DMS153 (cell line): ENCODE measurements around the gene B4GALNT3.

Experiments
- DNase-seq: peaks from one replicate; lab custom pipeline; 2025; lab: John Stamatoyannopoulos, UW

B4GALNT3 gene

DNA sequence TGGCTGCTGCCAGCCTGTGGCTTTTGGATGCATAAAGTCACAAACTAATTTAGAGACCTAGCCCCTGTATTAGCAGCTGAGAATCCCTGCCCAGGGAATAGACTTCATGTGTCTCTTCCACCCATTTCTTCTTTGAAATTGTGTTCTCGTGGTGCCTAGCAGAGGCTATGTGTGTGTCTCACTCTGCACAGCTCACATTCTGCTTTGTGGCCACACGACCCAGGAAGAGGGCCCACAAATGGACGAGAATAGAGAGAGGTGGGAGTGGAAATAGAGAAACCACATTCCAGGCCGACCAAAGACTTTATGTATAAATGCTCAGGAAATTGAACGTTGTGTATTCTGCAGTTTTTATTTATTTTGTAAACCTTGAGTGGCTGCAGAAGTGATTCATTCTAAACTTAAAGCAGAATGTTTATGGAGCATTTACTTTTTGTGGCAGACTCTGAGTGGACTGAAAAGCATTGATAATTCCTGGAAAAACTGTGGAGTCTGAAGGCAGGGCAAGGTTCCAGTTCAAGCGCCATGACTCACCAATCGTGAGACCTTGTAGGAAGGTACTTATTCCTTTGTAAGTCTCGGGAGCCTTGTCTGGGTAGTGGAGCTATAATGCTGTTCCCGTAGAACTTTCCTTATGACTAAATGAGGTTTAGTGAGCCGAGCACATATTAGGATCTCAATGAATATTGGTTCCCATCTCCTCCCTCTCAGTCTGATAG lies 9.1 kb downstream of the B4GALNT3 start:
- DNase-seq, result no peak

DNA sequence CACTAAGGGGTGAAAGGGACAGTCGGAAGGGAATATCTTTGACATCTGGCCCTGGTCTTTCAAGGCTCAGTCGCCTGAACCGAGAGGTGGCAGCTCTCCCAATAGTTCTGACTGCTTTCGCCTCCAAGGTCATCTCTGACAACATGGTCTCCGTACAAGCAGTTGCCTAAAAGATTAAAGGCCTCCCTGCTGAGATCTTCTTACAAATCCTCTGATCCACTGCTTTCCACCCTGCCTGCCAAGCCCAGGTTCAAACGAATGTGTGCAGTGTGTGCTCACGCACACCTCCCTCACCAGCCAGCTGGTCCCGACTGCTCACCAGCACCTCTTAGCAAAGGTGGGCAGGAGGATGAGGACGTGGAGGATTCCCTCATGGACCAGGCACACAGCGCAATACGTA lies 10.4 kb downstream of the B4GALNT3 start:
- DNase-seq, result no peak

DNA sequence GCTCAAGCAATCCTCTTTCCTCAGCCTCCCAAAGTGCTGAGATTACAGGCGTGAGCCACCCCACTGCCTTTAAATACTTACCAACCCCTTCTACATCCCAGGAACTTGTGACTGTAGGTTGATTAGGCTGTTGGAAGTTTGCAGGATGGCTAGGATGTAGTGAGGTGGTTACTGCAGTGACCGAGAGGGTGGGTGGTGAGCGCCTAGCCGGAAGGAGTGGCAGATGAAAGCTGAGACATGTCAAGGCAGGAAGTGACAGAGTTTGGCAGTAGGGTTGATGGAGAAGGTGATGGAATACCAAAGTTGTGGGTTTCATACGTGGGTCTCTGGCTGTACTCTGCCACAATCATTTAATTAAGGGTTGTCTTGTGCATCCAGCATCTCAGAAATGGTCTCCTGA lies 13.5 kb downstream of the B4GALNT3 start:
- no peak for DNase-seq

DNA sequence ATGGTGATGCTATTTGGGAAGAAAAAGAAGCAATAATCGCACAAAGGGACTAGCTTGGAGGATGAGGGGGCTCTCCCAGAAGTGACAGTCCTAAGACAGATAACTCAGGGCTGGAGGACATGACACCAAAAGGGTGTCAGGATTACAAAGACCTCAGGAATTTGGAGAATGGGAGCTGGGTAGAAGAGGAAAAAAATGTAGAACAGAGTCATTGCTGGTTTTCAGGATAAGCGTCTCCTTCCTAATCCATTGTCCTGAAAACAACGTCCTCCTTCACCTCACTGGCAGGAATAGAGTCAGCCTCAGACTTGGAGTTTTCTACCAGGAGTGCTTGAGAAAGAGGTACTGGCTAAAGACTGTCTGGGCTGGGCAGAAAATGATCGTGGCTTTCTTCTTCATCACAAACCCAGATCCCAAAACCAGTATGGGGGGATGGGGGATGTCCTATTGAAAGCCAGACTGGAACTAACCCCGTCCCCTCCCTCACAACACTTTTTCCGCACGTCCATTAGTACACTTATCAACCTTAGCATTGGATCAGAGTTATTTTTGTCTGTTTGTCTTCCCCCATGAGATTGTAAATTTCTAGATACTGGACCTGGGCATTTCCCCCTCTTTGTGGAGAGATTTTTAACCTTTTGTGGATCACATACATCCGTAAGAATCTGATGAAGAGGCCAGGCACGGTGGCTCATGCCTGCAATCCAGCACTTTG lies 14.3 kb downstream of the B4GALNT3 start:
- no peak for DNase-seq

DNA sequence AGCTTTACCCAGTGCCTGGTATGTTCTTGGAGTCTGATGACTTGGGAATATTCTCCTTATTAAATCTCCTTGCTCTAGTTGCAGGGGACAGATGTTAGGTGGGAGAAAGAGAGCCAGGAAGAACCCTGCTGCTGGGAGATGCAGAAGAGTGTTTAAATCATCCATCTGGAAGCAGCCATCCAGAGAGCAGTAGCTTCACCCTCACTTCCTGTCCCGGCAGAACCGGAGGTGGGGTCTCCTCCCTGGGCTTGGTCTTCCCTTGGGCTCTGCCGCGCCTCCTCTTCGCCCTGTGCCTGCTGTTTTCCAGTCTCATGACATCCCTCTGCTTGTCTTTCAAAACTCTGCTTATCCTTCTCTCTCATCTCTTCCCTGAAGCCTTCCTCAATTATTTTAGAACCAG lies 15.5 kb downstream of the B4GALNT3 start:
- DNase-seq, result no peak

DNA sequence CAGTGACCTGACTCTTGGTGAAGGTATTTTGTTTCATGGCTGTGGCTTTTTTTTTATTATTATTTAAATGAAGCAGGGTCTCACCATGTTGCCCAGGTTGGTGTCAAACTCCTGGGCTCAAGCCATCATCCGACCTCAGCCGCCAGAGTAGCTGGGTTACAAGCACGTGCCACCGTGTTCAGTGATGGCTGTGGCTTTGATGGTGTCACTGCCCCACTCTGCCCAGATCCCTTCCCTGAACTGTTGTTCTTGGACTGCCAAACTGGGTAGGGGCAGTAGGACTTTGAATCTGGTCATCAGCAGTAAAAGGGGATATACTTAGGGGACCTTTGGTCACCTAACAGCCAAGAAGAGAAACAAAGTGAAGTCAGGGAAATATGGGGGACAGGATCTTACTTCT lies 19.4 kb downstream of the B4GALNT3 start:
- no peak for DNase-seq

DNA sequence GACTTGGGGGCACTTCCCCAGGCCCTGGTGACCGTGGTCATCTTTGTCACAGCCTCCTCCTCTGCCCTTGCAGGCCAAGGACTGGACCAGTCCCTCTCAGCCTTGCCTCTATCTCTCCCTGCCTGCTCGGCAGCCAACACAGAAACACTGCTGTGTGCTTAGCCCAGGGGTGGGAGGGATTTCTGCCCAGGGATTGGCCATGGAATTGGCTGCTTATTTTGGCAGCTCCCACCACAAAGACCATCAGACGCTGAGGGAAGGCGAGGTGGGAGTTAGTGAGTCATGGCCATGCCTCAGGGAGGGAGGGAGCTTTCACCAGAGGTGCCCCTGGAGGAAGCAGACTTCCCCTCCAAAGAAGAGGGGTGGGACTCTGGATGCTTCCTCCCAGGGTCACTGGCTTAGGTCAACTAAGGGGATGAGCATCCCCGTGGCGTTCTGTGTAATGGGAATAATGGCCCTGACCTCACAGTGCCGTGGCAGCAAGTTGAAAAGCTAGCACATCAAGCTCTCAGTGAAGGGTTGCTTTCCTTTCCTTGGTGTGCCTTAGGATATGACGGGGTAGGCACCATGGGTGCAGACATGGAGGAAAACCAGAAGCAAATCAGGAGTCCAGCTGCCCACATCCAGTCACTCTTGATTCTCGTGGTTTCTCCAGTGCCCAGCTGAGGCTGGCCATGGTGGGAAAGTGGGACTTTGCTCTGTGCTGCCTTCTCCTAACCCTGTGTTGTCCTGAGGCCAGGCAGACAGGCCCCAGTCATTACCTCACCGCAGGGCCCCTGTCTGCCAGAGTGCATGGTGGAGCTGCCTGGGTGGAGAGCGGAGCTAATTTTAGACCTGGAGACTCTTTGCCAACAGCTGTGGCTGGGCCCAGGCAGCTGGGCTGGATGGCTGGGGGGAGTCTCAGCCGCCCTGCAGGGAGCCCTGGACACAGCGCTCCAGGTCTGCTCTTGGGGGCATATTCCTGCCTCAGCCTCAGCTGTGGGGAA lies 21.4 kb downstream of the B4GALNT3 start:
- DNase-seq, result no peak

DNA sequence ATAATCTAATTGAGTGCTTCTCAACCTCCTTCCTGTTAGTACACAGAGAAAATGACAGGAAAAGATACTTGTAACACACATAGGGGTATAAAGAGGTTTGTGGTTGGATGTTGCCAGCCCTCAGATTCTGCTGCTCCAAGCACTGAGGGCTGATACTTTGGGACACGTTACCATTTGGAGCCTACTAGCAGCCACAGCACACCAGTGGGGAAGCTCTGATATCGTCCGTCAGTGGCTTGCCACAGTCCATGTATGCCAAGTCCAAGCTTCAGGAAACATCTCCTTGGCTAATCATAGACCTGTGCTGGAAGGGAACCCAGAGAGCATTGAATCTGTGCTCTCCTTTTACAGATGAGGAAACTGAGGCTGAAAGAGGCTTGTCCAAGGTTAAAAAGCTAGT lies 22.3 kb downstream of the B4GALNT3 start:
- no peak for DNase-seq

DNA sequence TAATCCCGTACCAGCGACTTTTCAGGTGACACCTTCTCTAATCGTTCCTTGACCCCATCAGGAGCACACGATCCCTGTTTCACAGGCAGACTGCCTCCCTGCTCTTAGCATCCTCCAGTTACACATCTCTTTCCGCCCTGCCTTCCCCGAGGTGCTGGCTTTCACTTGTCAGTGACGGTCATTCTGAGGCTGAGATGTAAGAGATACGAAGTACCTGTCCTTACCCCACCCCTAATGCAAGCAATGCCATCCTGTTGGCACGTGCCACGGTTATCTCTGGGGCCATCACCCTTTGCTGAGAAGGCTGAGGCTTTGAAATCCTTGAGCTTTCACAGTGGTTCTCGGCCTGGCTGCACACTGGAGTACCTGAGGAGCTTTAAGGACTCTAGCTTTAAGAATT lies 24.4 kb downstream of the B4GALNT3 start:
- DNase-seq, result no peak

DNA sequence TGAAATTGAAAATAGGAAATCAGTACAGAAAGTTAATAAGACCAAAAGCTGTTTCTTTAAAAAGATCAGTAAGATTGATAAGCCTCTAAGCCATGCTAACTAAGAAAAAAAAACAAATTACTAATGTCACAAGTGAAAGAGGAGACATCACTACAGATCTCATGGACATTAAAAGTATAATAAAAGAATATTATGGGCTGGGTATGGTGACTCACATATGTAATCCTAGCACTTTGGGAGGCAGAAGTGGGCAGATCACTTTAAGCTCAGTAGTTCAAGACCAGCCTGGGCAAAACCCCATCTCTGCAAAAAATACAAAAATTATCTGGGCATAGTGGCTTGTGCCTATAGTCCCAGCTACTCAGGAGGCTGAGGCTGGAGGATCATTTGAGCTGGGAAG lies 30.5 kb downstream of the B4GALNT3 start:
- DNase-seq, result no peak

DNA sequence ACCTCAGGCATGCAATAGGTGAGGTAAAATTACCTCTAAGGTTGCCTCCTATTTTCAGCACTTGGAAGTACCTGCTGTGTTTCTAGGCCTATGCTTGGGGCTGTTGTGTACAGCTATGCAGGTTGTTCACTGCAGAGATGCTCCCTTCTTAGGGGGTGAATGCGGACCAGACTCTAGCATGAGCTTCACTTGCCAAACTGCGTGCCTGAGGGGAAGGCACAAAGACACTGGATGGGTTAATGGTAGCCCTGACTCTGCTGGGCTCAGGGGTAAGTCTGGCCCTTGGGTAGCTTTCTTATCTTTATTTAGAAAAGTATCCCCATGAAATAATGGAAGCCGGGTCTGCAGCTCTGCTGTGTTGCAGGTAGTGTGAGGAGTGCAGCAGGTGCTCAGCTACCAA lies 35.7 kb downstream of the B4GALNT3 start:
- DNase-seq, result no peak

DNA sequence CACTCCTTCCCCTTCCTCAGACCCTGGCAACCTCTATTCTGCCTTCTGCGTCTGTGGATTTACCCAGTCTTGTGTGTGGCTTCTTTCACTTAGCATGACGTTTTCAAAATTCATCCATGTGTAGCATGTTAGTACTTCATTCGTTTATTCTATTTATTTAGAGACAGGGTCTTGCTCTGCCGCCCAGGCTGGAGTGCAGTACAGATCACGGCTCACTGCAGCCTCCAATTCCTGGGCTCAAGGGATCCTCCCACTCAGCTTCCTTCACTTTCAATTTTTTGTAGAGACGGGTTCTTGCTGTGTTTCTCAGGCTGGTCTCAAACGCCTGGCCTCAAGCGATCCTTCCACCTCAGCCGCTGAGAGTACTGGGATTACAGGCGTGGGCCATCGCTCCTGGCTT lies 37.0 kb downstream of the B4GALNT3 start:
- no peak for DNase-seq

DNA sequence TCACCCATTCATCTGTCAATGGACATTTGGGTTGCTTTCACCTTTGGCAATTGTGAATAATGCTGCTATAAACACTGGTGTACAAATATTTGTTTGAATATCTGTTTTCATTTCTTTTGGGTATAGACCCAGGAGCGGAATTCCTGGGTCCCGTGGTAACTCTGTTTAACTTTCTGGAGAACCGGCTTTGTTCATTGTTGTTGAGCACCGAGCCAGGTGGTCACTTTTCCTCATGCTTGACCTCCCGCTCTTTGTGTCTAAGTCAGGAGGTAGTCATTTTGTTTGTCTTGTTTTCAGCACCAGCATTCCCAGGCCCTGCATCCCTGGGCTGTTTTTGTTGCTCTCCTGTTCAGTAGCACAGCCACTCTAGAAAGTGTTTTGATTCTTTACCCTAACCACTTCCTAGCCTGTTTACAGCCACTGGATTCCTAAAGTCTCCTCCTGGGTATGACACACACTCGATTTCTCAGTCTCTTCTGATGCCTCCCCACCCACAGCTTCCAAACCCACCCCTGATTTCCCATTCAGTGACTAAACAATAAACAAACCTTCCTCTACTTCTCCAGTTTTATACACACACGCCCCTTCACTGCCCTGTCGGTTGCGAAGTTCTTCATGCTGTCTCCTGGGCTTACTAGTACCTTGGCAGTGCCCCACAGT lies 37.9 kb downstream of the B4GALNT3 start:
- no peak for DNase-seq

DNA sequence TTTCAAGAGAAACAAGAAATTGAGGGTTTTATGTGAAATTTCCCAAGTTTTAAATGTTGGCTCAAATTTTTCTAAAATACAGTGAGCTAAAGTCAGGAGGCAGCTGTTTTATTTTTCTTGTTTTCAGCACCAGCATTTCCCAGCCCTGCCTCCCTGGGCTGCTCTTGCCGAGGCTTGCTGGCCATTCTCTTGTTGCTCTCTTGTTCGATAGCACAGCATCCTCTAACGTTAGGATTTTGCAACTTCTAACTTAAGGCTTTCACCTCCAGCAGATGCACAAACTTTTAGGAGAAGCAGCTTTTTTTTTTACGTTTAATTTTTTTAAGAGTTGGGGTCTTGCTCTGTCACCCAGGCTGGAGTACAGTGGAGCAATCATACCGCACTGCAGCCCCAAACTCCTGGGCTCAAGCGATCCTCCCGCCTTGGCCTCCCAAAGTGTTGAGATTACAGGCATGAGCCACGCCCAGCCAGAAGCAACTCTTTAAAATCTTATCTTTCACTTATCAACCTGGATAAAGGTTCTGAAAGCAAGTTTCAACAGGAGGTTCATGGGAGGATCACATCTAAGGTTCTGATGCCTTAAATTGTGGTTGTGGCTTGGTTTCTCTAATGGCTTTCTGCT lies 40.2 kb downstream of the B4GALNT3 start:
- DNase-seq, result no peak

DNA sequence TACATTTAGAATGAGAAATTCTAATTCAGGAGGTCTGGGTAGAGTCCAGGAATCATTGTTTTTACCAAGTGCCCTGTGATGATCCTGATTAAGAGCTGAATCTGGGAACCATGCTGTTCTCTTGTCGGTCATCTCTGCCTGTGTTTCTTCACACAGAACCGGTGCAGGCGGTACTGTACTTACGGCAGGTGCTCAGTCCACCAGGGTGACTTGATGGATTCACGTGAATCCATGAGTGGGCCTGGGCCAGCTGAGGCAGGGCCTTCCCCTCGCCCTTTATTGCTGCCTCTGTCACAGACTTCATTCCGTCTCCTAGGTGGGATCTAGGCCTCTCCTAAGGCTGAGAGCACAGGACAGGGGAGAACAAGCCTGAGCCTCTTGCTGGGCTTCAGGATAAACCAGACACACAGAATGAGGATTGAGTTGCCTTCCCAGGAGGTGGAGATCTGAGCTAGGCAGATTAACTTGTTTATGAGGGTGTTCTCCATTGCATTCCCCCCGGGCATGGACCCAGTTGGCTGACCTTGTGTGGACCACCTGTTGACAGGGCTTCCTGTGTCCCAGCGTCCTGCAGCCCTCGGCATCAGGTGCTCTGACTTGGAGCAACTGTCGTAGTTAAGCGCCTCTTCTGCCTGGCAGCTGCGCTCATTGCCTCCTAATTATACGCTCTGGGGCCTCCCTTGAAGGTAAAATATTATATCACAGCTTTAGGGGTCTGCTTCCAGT lies 42.1 kb downstream of the B4GALNT3 start:
- no peak for DNase-seq

DNA sequence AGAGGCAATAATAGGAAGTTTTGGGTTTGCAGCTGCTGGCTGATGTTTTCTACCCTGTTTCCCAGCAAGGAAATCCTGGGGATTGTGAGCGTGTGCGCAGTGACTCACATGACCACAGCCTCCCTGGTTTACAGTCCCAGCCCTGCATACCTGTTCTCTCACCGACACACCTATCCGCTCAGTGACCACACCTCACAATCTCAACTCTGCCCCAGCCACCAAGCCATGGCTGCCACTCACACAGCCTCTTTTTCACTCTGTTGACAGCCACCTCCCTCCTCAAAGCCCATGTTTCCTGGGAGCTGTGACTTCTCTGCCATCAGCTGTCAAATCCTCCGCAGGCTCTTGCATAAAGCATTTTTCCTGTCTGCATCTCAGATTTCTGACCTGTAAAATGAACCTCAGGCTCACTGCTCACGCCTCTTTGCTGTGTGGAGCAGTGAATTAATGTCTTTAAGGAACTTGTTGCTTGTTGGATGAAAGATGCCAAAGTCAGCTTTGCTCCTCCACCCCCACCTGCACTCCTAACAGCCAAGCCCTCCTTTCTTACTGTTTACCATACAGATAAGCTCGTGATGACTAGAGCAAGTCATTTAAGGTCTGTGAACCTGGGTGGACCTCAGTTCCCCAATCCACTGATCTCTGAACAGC lies 43.5 kb downstream of the B4GALNT3 start:
- no peak for DNase-seq

DNA sequence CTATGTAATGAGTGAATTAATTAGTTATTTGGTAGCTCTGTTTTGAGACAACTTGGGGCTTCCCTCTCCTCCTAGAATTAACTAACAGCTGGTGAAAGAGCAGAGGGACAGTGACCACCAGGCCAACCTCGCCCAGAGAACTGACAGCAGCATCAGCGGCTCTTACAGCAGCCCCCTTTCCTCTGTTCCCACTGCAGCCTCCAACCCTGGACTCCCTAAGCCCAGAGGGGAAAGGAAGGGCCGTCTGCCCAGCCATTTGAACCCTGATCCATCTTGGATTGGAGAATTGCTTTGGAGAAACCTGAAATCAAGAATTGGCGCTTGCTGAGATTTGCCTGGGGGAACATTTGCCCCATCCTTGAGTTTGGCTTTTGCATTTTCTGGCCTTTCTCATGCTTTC lies 45.5 kb downstream of the B4GALNT3 start:
- DNase-seq, result no peak

DNA sequence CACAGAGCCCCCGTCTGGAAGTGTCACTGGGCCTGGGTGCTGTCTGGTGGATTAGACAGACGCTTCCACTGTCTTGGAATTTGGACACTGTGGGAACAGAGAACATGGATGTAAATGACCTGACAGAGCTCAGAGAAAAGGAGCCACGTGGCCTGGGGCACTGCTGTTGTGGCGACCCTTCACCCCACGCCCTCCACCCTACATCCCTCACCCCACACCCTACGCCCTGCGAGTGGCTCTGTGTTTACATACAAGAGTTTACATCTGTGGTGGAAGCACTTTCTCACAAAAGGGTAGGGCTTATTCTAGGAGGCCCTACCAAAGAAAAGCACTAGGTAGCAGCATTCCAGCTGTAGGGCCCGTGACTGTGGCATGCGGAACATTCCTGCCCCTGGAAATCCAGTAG lies 47.7 kb downstream of the B4GALNT3 start:
- DNase-seq, result no peak

DNA sequence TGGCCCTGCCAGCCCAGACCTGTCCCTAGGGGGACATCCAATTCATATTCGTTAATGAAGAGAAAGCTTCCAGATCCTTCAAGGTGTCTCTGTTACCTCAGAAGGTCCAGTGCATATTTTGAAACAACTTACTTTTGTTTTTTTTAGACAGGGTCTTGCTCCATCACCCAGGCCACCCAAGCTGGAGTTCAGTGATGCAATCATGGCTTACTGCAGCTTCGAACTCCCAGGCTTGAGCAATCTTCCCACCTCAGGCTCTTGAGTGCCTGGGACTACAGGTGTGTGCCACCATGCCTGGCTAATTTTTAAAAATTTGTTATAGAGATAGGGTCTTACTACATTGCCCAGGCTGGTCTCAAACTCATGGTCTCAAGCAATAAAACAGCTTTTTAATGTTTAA lies 48.4 kb downstream of the B4GALNT3 start:
- no peak for DNase-seq

DNA sequence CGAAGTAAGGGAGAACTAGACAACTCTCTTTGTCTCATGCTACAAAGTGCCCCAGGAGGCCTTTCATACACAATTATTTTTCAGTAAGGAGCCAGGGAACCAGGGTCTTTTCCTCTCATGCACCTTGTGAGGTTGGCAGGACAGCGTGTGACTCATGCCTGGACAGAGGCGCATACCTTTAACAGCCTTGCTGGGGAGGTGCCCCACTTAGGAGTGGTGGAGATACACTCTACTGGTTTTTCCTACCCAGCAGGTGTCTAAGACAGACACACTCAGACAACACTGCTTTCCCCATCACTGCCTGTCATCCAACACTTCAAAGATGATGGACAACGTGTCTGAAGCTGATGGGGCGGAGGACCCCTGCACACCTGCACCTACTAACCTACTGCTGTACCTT lies 49.1 kb downstream of the B4GALNT3 start:
- peak; percentile 14 for DNase-seq
